Spinal cord (tissue), 10 donors: Measurements from ENCODE around the gene CH25H. TPM values are rescaled to one million over a fixed set of nuclear protein-coding genes. Genes with fewer than 3 reads are reported as not detected.
"Not testable (repeated sequence)": the region's sequence is repeated elsewhere in the genome, so short reads cannot be mapped to it uniquely, and the experiment has no call there.

ENCODE experiments used
- DNase-seq, 6 donors: peaks; one replicate each; pipeline versions ENCODE4 v3.0.0 to v3.0.0-alpha.2; 2013 to 2015; ENCODE audit warnings: low spot score in 6 of 6, low read depth in 4 of 6
- H3K27ac ChIP-seq: one replicate; pipeline ENCODE4 v1.5.1; 2013; ENCODE audit warnings: low read depth, low read length, control low read depth
- H3K27me3 ChIP-seq: one replicate; pipeline ENCODE4 v1.6.1; 2013; ENCODE audit warnings: low read length; ENCODE audit not compliant: control insufficient read depth, insufficient read depth
- H3K36me3 ChIP-seq: one replicate; pipeline ENCODE4 v1.6.1; 2013; ENCODE audit warnings: low read length; ENCODE audit not compliant: control insufficient read depth, insufficient read depth
- H3K4me1 ChIP-seq: one replicate; pipeline ENCODE4 v1.6.1; 2013; ENCODE audit warnings: low read length; ENCODE audit not compliant: control insufficient read depth, insufficient read depth
- H3K4me3 ChIP-seq: one replicate; pipeline ENCODE4 v1.5.1; 2013; ENCODE audit warnings: low read depth, low read length, control low read depth
- H3K9me3 ChIP-seq: one replicate; pipeline ENCODE4 v1.6.1; 2013; ENCODE audit warnings: low read length; ENCODE audit not compliant: control insufficient read depth, insufficient read depth
- WGBS: methylation state at CpG from one replicate; pipeline ENCODE4 v1.1.5; 2013; ENCODE audit warnings: missing lambda C conversion rate; ENCODE audit not compliant: insufficient coverage; 5-methylcytosine and 5-hydroxymethylcytosine counted together
- polyA plus RNA-seq, 2 donors: library from polyadenylated mRNA; unstranded; fragments of 120-200 nt; gene quantifications; one replicate each; pipeline ENCODE4 v1.2.1, GENCODE V29; 2013; ENCODE audit not compliant: insufficient read length in 2 of 2
- total RNA-seq, 2 donors: library from RNA; depleted of rRNA in 1 of 2; stranded (reverse); fragments of 120-200 nt in 1 of 2; fragments of >200 nt in 1 of 2; gene quantifications; one replicate each; pipeline versions ENCODE4 v1.2.3 to v1.2.4, GENCODE V29; 2013 to 2014
- donor health status: healthy.

Gene CH25H
- total and polyA plus RNA-seq, 4 donors: 0.83 to 3.9 (median 1.6) TPM

GRCh38 chr10:89175816-89176215 is 31.3 kb downstream of the CH25H start:
- no peaks in the 10 kb centered on the region for H3K4me1 ChIP-seq
- no peaks in the 10 kb centered on the region for H3K27me3 ChIP-seq
- DNase-seq: no peak
- H3K4me3 ChIP-seq: no peak overlapping the region
- no peaks in the 10 kb centered on the region for H3K36me3 ChIP-seq
- H3K27ac ChIP-seq: no peak overlapping the region
- H3K9me3 ChIP-seq: no peaks in the 10 kb centered on the region

DNA sequence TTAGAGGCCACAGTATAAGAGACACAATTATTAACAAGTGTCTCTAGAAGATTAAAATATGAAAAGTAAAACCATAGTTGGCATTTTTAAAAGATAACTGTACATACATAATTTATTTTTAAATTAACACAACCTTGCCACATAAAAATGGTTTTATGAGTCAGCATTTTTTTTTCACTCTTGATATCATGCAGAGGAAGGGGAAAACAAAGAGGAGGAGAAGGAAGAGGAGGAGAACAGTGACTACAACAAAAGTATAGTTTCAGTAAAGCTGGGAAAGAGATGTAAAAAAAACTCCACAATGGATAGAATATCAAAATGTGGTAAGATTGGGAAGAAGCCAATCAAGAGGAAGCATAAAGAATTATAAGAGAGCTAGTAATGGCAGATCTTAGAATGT is 34.0 kb downstream of the CH25H start:
- no peaks in the 10 kb centered on the region for H3K36me3 ChIP-seq
- no peak overlapping the region for H3K27ac ChIP-seq
- H3K4me1 ChIP-seq: no peaks in the 10 kb centered on the region
- no peak overlapping the region for H3K4me3 ChIP-seq
- H3K9me3 ChIP-seq: no peaks in the 10 kb centered on the region
- no peak for DNase-seq
- no peaks in the 10 kb centered on the region for H3K27me3 ChIP-seq

GRCh38 chr10:89171996-89172395 is 35.1 kb downstream of the CH25H start:
- no peaks in the 10 kb centered on the region for H3K36me3 ChIP-seq
- H3K27me3 ChIP-seq: no peaks in the 10 kb centered on the region
- no peaks in the 10 kb centered on the region for H3K4me1 ChIP-seq
- 92% methylated on average over 3 of the region's 4 CpGs for WGBS
- no peak for DNase-seq
- no peak overlapping the region for H3K4me3 ChIP-seq
- no peak overlapping the region for H3K27ac ChIP-seq
- H3K9me3 ChIP-seq: no peaks in the 10 kb centered on the region

GRCh38 chr10:89171263-89171872 is 35.7 kb downstream of the CH25H start:
- Histone ChIP-seq H3K36me3 (no peaks in the 10 kb centered on the region), H3K9me3 (no peaks in the 10 kb centered on the region), H3K4me3 (no peak overlapping the region), H3K27ac (no peak overlapping the region), H3K27me3 (no peaks in the 10 kb centered on the region), H3K4me1 (no peaks in the 10 kb centered on the region)
- DNase-seq: no peak
- WGBS: 100% methylated on average over 1 of the region's 2 CpGs

DNA sequence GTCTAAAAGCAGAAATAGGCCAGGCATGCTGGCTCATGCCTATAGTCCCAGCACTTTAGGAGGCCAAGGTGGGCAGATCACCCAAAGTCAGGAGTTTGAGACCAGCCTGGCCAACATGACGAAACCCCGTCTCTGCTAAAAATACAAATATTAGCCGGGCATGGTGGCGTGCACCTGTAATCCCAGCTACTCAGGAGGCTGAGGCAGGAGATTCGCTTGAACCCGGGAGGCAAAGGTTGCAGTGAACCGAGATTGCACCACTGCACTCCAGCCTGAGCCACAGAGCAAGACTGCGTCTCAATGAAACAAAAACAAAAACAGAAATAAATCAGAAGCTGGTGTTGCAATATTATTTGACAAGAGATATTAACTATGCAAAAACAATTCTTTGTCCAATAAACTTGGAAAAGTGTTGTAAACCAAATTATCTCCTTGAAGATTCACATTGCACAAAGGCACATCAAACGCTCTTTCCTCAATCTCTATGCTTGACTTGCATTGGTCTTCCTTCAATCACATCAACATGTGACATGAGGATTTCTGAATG is 38.7 kb downstream of the CH25H start:
- H3K9me3 ChIP-seq, H3K4me1 ChIP-seq, DNase-seq, H3K4me3 ChIP-seq, H3K27ac ChIP-seq, H3K36me3 ChIP-seq, H3K27me3 ChIP-seq: not testable (repeated sequence)
- WGBS: 70% methylated on average over 4 of the region's 9 CpGs

- Histone ChIP-seq H3K27me3 (no peaks in the 10 kb centered on the region), H3K27ac (no peak overlapping the region), H3K4me3 (no peak overlapping the region), H3K36me3 (no peaks in the 10 kb centered on the region), H3K4me1 (no peaks in the 10 kb centered on the region), H3K9me3 (no peaks in the 10 kb centered on the region)
- DNase-seq: no peak
Measured at GRCh38 chr10:89167915-89168314, 39.2 kb downstream of the CH25H start.

- WGBS: 100% methylated on average over 4 of the region's 4 CpGs
- H3K27me3 ChIP-seq: no peaks in the 10 kb centered on the region
- no peaks in the 10 kb centered on the region for H3K36me3 ChIP-seq
- no peaks in the 10 kb centered on the region for H3K4me1 ChIP-seq
- H3K27ac ChIP-seq: no peak overlapping the region
- no peak overlapping the region for H3K4me3 ChIP-seq
- DNase-seq: no peak
- H3K9me3 ChIP-seq: no peaks in the 10 kb centered on the region
Measured at GRCh38 chr10:89165923-89166322, 41.2 kb downstream of the CH25H start.

DNA sequence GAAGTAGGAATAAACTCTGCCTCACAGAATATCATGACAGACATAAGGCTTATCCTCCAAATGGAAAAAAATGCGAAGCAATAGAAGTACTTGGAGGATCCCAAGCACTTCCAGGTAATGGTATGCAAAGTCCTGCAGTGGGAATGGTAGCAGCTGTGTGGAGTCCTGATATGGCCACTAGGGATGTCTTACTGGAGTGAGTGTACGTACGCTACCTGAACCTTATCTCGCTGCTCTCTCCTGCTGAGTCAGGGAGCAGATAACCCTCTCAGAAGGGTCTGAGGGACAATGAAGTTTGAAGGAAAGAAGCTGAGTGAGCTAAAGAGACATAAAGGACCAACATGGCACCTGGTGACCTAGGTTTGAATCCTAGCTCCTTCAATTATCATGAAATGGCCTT is 42.2 kb downstream of the CH25H start:
- no peak overlapping the region for H3K27ac ChIP-seq
- no peaks in the 10 kb centered on the region for H3K36me3 ChIP-seq
- H3K9me3 ChIP-seq: no peaks in the 10 kb centered on the region
- no peak for DNase-seq
- H3K4me3 ChIP-seq: no peak overlapping the region
- H3K4me1 ChIP-seq: no peaks in the 10 kb centered on the region
- 90% methylated on average over 4 of the region's 4 CpGs for WGBS
- no peaks in the 10 kb centered on the region for H3K27me3 ChIP-seq

- Histone ChIP-seq H3K27ac (no peak overlapping the region), H3K4me3 (no peak overlapping the region), H3K9me3 (no peaks in the 10 kb centered on the region), H3K4me1 (no peaks in the 10 kb centered on the region), H3K27me3 (no peaks in the 10 kb centered on the region), H3K36me3 (no peaks in the 10 kb centered on the region)
- no CpG with 5 or more reads among the region's 3 CpGs for WGBS
- DNase-seq: no peak
Measured at GRCh38 chr10:89164080-89164479, 43.0 kb downstream of the CH25H start.

GRCh38 chr10:89163265-89163995 is 43.7 kb downstream of the CH25H start:
- no peaks in the 10 kb centered on the region for H3K9me3 ChIP-seq
- no peak overlapping the region for H3K4me3 ChIP-seq
- H3K4me1 ChIP-seq: no peaks in the 10 kb centered on the region
- peak in 1 of 6 donors; percentile 56 for DNase-seq
- no peaks in the 10 kb centered on the region for H3K36me3 ChIP-seq
- WGBS: 93% methylated on average over 5 of the region's 6 CpGs
- no peaks in the 10 kb centered on the region for H3K27me3 ChIP-seq
- H3K27ac ChIP-seq: no peak overlapping the region
